ENCODE data around the gene LRRC8D.

- TF ChIP-seq CTCF (IDR thresholded peaks at IDR 0.05) (no peak), POLR2A (IDR thresholded peaks at IDR 0.05) (no peak)
These were observed 29.6 kb upstream of the LRRC8D start for GRCh38 chr1:89791064-89791726.

Data from esophagus squamous epithelium (tissue), 4 donors.